H9 (cell line): ENCODE measurements around the gene CHEK1. TPM values are rescaled to one million over a fixed set of nuclear protein-coding genes. Genes with fewer than 3 reads are reported as not detected.

Source experiments
- DNase-seq: peaks from one replicate; pipeline ENCODE4 v3.0.0-alpha.2; 2017
- H2AFZ ChIP-seq: one replicate; pipeline ENCODE4 v1.6.1; 2013; ENCODE audit warnings: mild to moderate bottlenecking, low read length, control low read depth, moderate library complexity
- H2AK5ac ChIP-seq: 2 replicates; pipeline ENCODE4 v1.6.1; 2013; ENCODE audit warnings: low read length, control low read depth, mixed read lengths; ENCODE audit not compliant: insufficient read length
- H2BK120ac ChIP-seq: one replicate; pipeline ENCODE4 v1.6.1; 2013; ENCODE audit warnings: low read depth, mild to moderate bottlenecking, low read length, control low read depth, inconsistent platforms; ENCODE audit not compliant: poor library complexity, severe bottlenecking
- H2BK12ac ChIP-seq: 2 replicates; pipeline ENCODE4 v1.6.1; 2013; ENCODE audit warnings: low read length, control low read depth, mixed read lengths, low read depth; ENCODE audit not compliant: insufficient read length
- H2BK15ac ChIP-seq: 2 replicates; pipeline ENCODE4 v1.6.1; 2013; ENCODE audit warnings: low read depth, low read length, control low read depth
- H2BK20ac ChIP-seq: one replicate; pipeline ENCODE4 v1.6.1; 2013; ENCODE audit warnings: low read depth, mild to moderate bottlenecking, low read length, control low read depth, inconsistent platforms; ENCODE audit not compliant: poor library complexity, severe bottlenecking
- H2BK5ac ChIP-seq: 2 replicates; pipeline ENCODE4 v1.6.1; 2013; ENCODE audit warnings: low read length, control low read depth, mixed read lengths; ENCODE audit not compliant: insufficient read length
- H3K14ac ChIP-seq: 2 replicates; pipeline ENCODE4 v1.6.1; 2013; ENCODE audit warnings: low read length, control low read depth; ENCODE audit not compliant: insufficient read depth
- H3K18ac ChIP-seq: 2 replicates; pipeline ENCODE4 v1.6.1; 2013; ENCODE audit warnings: low read depth, mild to moderate bottlenecking, mixed read lengths, low read length, control low read depth; ENCODE audit not compliant: insufficient read length
- H3K23ac ChIP-seq: 2 replicates; pipeline ENCODE4 v1.6.1; 2013; ENCODE audit warnings: low read length, control low read depth, mixed read lengths, low read depth; ENCODE audit not compliant: insufficient read length
- H3K23me2 ChIP-seq: 2 replicates; pipeline ENCODE4 v1.6.1; 2013; ENCODE audit warnings: low read depth, mild to moderate bottlenecking, mixed read lengths, low read length, control low read depth; ENCODE audit not compliant: insufficient read length, poor library complexity, severe bottlenecking
- H3K27ac ChIP-seq: 2 replicates; pipeline ENCODE4 v1.5.1; 2013; ENCODE audit warnings: low read length, control low read depth, mixed read lengths, low read depth; ENCODE audit not compliant: insufficient read length
- H3K27me3 ChIP-seq: 2 replicates; pipeline ENCODE4 v1.6.1; 2013; ENCODE audit warnings: low read length, control low read depth, inconsistent platforms; ENCODE audit not compliant: insufficient read depth
- H3K4ac ChIP-seq: 2 replicates; pipeline ENCODE4 v1.6.1; 2013; ENCODE audit warnings: low read depth, mild to moderate bottlenecking, control low read depth, inconsistent platforms, low read length, moderate library complexity
- H3K4me1 ChIP-seq: 2 replicates; pipeline ENCODE4 v1.6.1; 2013; ENCODE audit warnings: low read length, control low read depth, inconsistent platforms; ENCODE audit not compliant: insufficient read depth
- H3K4me2 ChIP-seq: 2 replicates; pipeline ENCODE4 v1.6.1; 2013; ENCODE audit warnings: low read length, control low read depth, mixed read lengths; ENCODE audit not compliant: insufficient read length, insufficient read depth
- H3K56ac ChIP-seq: 2 replicates; pipeline ENCODE4 v1.6.1; 2013; ENCODE audit warnings: low read depth, mild to moderate bottlenecking, mixed read lengths, low read length, control low read depth; ENCODE audit not compliant: insufficient read length
- H3K79me1 ChIP-seq: 2 replicates; pipeline ENCODE4 v1.6.1; 2013; ENCODE audit warnings: low read depth, mild to moderate bottlenecking, moderate library complexity, low read length, control low read depth, inconsistent platforms; ENCODE audit not compliant: insufficient read depth, poor library complexity, severe bottlenecking
- H3K79me2 ChIP-seq: 2 replicates; pipeline ENCODE4 v1.6.1; 2013; ENCODE audit warnings: low read length, control low read depth, inconsistent platforms; ENCODE audit not compliant: insufficient read depth
- H3K9ac ChIP-seq: 2 replicates; pipeline ENCODE4 v1.6.1; 2013; ENCODE audit warnings: low read length, control low read depth, mixed read lengths; ENCODE audit not compliant: insufficient read length; ENCODE audit errors: extremely low read depth
- H3K9me3 ChIP-seq: one replicate; pipeline ENCODE4 v1.6.1; 2013; ENCODE audit warnings: low read depth, low read length, inconsistent platforms; ENCODE audit not compliant: control insufficient read depth
- H3T11ph ChIP-seq: one replicate; pipeline ENCODE4 v1.6.1; 2013; ENCODE audit warnings: mild to moderate bottlenecking, low read length, control low read depth, inconsistent platforms
- H4K20me1 ChIP-seq: one replicate; pipeline ENCODE4 v1.6.1; 2013; ENCODE audit not compliant: control insufficient read depth, insufficient read length, insufficient read depth
- H4K5ac ChIP-seq: 2 replicates; pipeline ENCODE4 v1.6.1; 2013; ENCODE audit warnings: low read depth, mild to moderate bottlenecking, mixed read lengths, low read length, control low read depth; ENCODE audit not compliant: insufficient read length
- H4K8ac ChIP-seq: replicated peaks from 2 replicates; pipeline ENCODE4 v1.6.1; 2013; ENCODE audit warnings: low read length, control low read depth, mixed read lengths, low read depth; ENCODE audit not compliant: insufficient read length
- H4K91ac ChIP-seq: 2 replicates; pipeline ENCODE4 v1.6.1; 2013; ENCODE audit warnings: low read depth, mild to moderate bottlenecking, moderate library complexity, mixed read lengths, low read length, control low read depth; ENCODE audit not compliant: insufficient read length
- H3K27ac Mint-ChIP-seq, 3 experiments: 2 replicates in 2 of 3; 3 replicates in 1 of 3; pipeline ENCODE4 v1.8.0; 2020 to 2021; ENCODE audit warnings: mixed read lengths in 3 of 3, mild to moderate bottlenecking in 1 of 3, moderate library complexity in 1 of 3
- H3K27me3 Mint-ChIP-seq: 2 replicates; pipeline ENCODE4 v1.8.0; 2021; ENCODE audit warnings: low read depth, mild to moderate bottlenecking, moderate library complexity, mixed read lengths
- H3K36me3 Mint-ChIP-seq, 3 experiments: 2 replicates in 2 of 3; 3 replicates in 1 of 3; pipeline ENCODE4 v1.8.0; 2020 to 2021; ENCODE audit warnings: low read depth in 3 of 3, mixed read lengths in 3 of 3; ENCODE audit not compliant: insufficient read depth in 1 of 3
- H3K4me1 Mint-ChIP-seq, 2 experiments: 2 replicates each; pipeline ENCODE4 v1.8.0; 2020; ENCODE audit warnings: mixed read lengths in 2 of 2
- H3K4me3 Mint-ChIP-seq, 2 experiments: 2 replicates in 1 of 2; 3 replicates in 1 of 2; pipeline ENCODE4 v1.8.0; 2020 to 2021; ENCODE audit warnings: mild to moderate bottlenecking in 2 of 2, mixed read lengths in 2 of 2, moderate library complexity in 1 of 2
- H3K9me3 Mint-ChIP-seq, 2 experiments: 2 replicates in 1 of 2; 3 replicates in 1 of 2; pipeline ENCODE4 v1.8.0; 2020; ENCODE audit warnings: mild to moderate bottlenecking in 2 of 2, mixed read lengths in 2 of 2, moderate library complexity in 1 of 2
- WGBS: extraction: QIAGEN DNeasy Blood & Tissue Kit; methylation state at CpG from one replicate; pipeline ENCODE4 v1.1.7; 2013; ENCODE audit warnings: missing lambda C conversion rate, low lambda C conversion rate, mixed read lengths; ENCODE audit not compliant: insufficient read length; ENCODE audit errors: extremely low coverage; 5-methylcytosine and 5-hydroxymethylcytosine counted together
- total RNA-seq: library from RNA; stranded (reverse); gene quantifications from 2 replicates; pipeline ENCODE4 v1.2.1, GENCODE V29; 2021
- TF ChIP-seq, protein P1 (sequence below): fragments of 200-600 bp; sonication (generic); conservative IDR thresholded peaks from 3 replicates; pipeline ENCODE4 v1.8.0; 2021; ENCODE audit warnings: antibody characterized with exemption, mild to moderate bottlenecking

CHEK1 gene
- total RNA-seq, 1 experiment from 2014 or later, result 126 TPM

DNA sequence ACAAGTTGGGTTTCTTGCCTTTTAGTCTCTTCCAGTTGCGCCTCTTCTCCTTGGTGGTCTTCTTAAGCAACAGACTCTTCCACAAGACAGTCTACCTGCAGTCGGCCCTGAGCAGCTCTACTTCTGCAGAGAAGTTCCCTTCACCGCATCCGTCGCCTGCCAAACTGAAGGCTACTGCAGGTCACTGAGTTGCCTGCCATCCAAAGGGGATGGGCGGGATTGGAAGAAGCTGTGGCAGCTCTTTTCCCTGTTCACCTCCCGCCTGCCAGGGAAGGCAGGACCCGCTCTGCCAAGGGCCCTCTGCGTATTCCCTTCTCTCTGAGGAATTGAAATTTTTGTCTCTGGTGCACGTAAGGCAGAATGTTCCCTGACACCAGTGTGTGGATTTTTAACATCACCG, 41.5 kb upstream of the CHEK1 start:
- Histone ChIP-seq H3K79me2 (no peaks in the 10 kb centered on the region), H2AK5ac (no peak overlapping the region), H3K9me3 (no peaks in the 10 kb centered on the region), H4K5ac (no peak overlapping the region), H3K4ac (no peak overlapping the region), H3T11ph (no peak overlapping the region), H2BK15ac (no peak overlapping the region), H3K4me1 (no peaks in the 10 kb centered on the region), H4K8ac (no peak overlapping the region), H2BK120ac (no peak overlapping the region), H3K4me2 (no peak overlapping the region), H3K56ac (no peak overlapping the region), H2BK12ac (no peak overlapping the region), H3K27ac (no peak overlapping the region), H3K23me2 (no peaks in the 10 kb centered on the region), H2AFZ (no peak overlapping the region), H3K18ac (no peak overlapping the region), H2BK5ac (no peak overlapping the region), H3K14ac (no peak overlapping the region), H3K79me1 (no peaks in the 10 kb centered on the region), H2BK20ac (no peak overlapping the region), H4K20me1 (no peaks in the 10 kb centered on the region), H3K9ac (no peak overlapping the region), H3K23ac (no peak overlapping the region), H3K27me3 (no peaks in the 10 kb centered on the region), H4K91ac (no peak overlapping the region)
- WGBS, result no CpG with 5 or more reads among the region's 11 CpGs
- TF ChIP-seq, protein P1, sequence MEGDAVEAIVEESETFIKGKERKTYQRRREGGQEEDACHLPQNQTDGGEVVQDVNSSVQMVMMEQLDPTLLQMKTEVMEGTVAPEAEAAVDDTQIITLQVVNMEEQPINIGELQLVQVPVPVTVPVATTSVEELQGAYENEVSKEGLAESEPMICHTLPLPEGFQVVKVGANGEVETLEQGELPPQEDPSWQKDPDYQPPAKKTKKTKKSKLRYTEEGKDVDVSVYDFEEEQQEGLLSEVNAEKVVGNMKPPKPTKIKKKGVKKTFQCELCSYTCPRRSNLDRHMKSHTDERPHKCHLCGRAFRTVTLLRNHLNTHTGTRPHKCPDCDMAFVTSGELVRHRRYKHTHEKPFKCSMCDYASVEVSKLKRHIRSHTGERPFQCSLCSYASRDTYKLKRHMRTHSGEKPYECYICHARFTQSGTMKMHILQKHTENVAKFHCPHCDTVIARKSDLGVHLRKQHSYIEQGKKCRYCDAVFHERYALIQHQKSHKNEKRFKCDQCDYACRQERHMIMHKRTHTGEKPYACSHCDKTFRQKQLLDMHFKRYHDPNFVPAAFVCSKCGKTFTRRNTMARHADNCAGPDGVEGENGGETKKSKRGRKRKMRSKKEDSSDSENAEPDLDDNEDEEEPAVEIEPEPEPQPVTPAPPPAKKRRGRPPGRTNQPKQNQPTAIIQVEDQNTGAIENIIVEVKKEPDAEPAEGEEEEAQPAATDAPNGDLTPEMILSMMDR, result no peak
- H3K4me3 Mint-ChIP-seq, result no peak overlapping the region
- H3K27ac Mint-ChIP-seq, result 0 out of 7 replicates have a peak overlapping the region, but pooled peaks of 1 of the 3 experiments have one; percentile 1
- H3K36me3 Mint-ChIP-seq, result peaks cover 25 to 55% (median 53%) of the 10 kb centered on the region in 3 experiments; a peak in 6 of 7 replicates
- H3K27me3 Mint-ChIP-seq, result no peaks in the 10 kb centered on the region
- H3K9me3 Mint-ChIP-seq, result no peaks in the 10 kb centered on the region
- no peak for DNase-seq
- peaks cover 0 to 4% of the 10 kb centered on the region in 2 experiments; a peak in 2 of 4 replicates for H3K4me1 Mint-ChIP-seq
